Kidney epithelial cell (primary cell): ENCODE measurements around the gene RB1. TPM values are rescaled to one million over a fixed set of nuclear protein-coding genes. Genes with fewer than 3 reads are reported as not detected.
"Not testable (repeated sequence)": the region's sequence is repeated elsewhere in the genome, so short reads cannot be mapped to it uniquely, and the experiment has no call there.

Experiments used
- DNase-seq: peaks from one replicate; pipeline ENCODE4 v3.0.0-alpha.2; 2010; ENCODE audit warnings: low read depth
- H3K27me3 ChIP-seq: 2 replicates; pipeline ENCODE4 v1.6.0; 2011; ENCODE audit warnings: low read length; ENCODE audit not compliant: control insufficient read depth, insufficient read depth
- H3K36me3 ChIP-seq: 2 replicates; pipeline ENCODE4 v1.5.1; 2011; ENCODE audit warnings: low read length; ENCODE audit not compliant: control insufficient read depth, insufficient read depth
- H3K4me3 ChIP-seq: 2 replicates; pipeline ENCODE4 v1.5.1; 2011; ENCODE audit warnings: low read depth, mild to moderate bottlenecking, control low read depth, low read length
- total RNA-seq: library from RNA; depleted of rRNA; stranded (reverse); fragments of >200 nt; gene quantifications from 2 replicates; pipeline ENCODE4 v1.2.3, GENCODE V29; 2015
- TF ChIP-seq, protein P1 (sequence below): IDR thresholded peaks from 2 replicates; pipeline ENCODE4 v1.5.1; 2011; ENCODE audit warnings: mild to moderate bottlenecking, moderate library complexity, low read length, control low read depth, inconsistent platforms; ENCODE audit not compliant: insufficient read depth, poor library complexity, severe bottlenecking

Gene RB1
- total RNA-seq, 1 donor from 2014 or later = 27.1 TPM

DNA sequence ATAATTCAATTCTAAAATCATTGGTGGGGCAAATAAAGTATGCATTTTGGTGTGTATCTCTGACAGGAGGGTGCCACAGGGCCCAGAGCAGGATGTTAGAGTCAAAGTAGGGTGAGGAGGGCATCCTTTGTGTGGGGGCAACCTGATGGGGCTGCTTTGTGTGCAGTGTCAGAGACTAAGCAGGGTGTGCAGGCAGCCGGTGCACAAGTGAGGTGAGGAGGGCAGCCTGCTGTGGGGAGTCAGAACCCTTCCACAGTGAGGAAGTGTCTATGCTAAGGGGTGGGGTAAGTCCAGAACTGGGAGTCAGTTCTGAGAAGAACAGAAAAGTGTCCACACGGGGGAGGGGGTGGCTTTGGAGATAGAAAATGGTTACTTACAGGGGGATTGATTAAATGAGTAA lies 40.7 kb downstream of the RB1 start:
- no peak for DNase-seq
- Histone ChIP-seq H3K36me3 (no peaks in the 10 kb centered on the region), H3K27me3 (no peaks in the 10 kb centered on the region), H3K4me3 (no peak overlapping the region)
- TF ChIP-seq, protein P1, sequence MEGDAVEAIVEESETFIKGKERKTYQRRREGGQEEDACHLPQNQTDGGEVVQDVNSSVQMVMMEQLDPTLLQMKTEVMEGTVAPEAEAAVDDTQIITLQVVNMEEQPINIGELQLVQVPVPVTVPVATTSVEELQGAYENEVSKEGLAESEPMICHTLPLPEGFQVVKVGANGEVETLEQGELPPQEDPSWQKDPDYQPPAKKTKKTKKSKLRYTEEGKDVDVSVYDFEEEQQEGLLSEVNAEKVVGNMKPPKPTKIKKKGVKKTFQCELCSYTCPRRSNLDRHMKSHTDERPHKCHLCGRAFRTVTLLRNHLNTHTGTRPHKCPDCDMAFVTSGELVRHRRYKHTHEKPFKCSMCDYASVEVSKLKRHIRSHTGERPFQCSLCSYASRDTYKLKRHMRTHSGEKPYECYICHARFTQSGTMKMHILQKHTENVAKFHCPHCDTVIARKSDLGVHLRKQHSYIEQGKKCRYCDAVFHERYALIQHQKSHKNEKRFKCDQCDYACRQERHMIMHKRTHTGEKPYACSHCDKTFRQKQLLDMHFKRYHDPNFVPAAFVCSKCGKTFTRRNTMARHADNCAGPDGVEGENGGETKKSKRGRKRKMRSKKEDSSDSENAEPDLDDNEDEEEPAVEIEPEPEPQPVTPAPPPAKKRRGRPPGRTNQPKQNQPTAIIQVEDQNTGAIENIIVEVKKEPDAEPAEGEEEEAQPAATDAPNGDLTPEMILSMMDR = no peak

GRCh38 chr13:48346583-48346982 lies 43.0 kb downstream of the RB1 start:
- Histone ChIP-seq H3K4me3 (no peak overlapping the region), H3K36me3 (no peaks in the 10 kb centered on the region), H3K27me3 (no peaks in the 10 kb centered on the region)
- no peak for DNase-seq
- TF ChIP-seq, protein P1 = no peak

GRCh38 chr13:48349525-48349924 lies 46.0 kb downstream of the RB1 start:
- no peak overlapping the region for H3K4me3 ChIP-seq
- H3K27me3 ChIP-seq = no peaks in the 10 kb centered on the region
- no peaks in the 10 kb centered on the region for H3K36me3 ChIP-seq
- DNase-seq = no peak
- TF ChIP-seq, protein P1 = no peak

DNA sequence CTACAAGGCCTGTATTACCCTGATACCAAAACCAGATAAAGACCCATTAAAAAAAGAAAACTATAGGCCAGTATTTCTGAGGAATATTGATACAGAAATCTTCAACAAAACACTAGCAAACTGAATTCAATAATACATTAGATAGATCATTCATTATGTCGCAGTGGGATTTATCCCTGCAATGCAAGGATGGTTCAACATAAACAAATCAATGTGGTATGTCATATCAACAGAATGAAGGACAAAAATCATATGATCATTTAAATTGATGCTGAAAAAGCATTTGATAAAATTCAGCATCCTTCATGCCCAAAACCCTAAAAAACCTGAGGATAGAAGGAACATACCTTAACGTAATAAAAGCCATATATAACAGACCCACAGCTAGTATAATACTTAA lies 50.0 kb downstream of the RB1 start:
- no peak for DNase-seq
- TF ChIP-seq, protein P1 = no peak
- Histone ChIP-seq H3K36me3 (no peaks in the 10 kb centered on the region), H3K27me3 (no peaks in the 10 kb centered on the region), H3K4me3 (no peak overlapping the region)

- H3K27me3 ChIP-seq, DNase-seq, H3K36me3 ChIP-seq, H3K4me3 ChIP-seq: not testable (repeated sequence)
These were observed 52.0 kb downstream of the RB1 start for GRCh38 chr13:48355524-48355923.

DNA sequence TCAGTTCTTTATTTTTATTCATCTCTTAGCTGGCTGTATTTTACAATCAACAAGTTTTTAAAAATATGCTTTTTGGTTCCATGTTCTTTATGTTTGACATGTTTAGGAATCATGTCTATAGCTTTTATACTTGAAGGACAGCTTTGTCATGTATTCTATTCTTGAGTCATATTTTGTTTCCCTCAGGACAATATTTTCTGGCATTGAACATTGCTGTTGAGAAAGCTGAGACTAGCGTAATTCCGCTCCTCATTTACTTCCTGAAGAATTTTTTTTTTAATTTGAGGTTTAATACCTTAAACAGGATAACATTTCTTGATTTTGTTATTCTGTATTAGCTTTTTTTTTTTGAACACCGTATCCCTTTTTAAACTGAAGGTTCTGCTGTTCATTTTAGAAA lies 53.2 kb downstream of the RB1 start:
- DNase-seq = no peak
- TF ChIP-seq, protein P1 = no peak
- no peaks in the 10 kb centered on the region for H3K36me3 ChIP-seq
- H3K4me3 ChIP-seq = no peak overlapping the region
- H3K27me3 ChIP-seq = no peaks in the 10 kb centered on the region
